GM19035 (cell line): ENCODE results near the gene FAAP20.
A peak's percentile ranks its signal among the peaks of the same experiment; 100 is the strongest.

Experiments used
- ATAC-seq: cut with Tn5 transposase; IDR thresholded peaks from one replicate; pipeline ENCODE4 v1.9.1; 2021; ENCODE audit not compliant: unreplicated experiment

The FAAP20 gene

GRCh38 chr1:2197707-2198165 lies 3.2 kb upstream of the FAAP20 start:
- no peak for ATAC-seq

DNA sequence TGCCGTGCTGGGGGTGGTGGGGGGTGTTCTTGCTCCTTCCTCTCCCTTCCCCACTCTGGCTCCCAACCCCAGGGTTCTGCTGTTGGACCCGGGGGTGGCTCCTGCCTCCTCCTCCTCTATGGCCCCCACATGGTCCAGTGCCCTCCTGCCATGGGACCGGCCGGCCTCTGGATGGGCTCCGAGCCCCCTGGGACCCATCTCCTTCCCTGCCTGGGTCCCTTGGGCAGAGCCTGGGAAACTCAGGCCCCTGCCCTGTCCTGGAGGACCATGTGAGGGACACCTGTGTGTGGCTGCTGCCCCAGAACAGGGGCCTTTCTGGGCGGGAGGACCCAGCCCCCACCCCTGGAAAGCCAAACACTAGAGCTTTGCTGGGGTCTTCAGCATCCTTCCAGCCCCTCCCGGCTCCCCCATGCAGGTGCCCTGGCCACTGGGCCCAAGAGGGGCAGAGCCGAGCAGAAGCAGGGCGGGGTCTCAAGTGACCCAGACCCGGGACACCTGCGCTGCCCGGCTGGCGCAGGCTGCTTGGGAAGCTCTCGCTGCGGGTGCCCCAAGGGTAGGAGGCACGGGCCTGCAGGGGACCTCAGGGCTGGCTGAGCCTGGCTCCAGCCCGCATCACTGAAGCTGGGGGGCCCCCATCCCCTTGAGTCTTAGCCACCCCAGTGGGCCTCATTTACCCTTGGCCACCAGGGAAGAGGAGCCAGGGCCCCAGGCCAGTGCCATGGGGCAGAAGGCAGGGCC lies 2.5 kb upstream of the FAAP20 start:
- no peak for ATAC-seq

GRCh38 chr1:2195785-2196184 lies 1.2 kb upstream of the FAAP20 start:
- ATAC-seq: no peak

DNA sequence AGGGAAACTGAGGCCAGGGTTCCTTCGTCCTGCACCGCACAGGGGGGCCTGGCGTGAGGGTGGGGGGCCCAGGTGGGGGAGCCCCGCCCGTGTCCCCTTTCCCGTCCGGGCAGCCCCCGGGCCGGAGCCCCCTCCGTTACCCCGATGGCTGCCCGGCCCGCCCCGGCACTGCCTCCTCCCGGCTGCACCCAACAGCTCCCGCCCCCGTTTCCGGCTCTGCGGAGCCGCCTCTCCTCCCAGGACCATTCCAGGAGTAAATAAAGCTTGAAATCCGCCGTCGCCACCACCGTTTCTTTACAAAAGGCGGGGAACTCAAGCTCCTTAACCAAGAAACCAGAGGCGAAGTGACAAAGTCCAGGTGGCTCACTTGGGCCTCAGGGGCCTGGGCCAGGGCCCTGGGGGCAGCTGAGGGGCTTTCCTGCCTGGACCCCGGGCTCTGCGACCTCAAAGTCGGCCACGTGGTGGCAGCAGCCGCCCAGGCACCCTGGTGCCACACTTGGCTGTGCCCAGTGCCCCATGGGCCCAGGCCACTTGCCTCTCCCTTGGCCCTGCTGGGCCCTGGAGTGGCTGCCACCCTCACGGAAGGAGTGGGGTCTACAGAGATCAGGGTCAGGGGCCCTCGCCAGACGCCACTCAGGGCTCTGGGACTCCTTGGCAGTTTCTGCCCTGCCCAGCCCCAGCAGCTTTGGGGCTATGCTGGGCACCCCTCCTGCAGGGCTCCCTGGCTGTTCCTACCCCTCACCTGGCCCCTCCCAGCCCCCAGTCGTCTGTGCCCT lies 514 bp upstream of the FAAP20 start:
- ATAC-seq: peak; percentile 64

- no peak for ATAC-seq
These were observed 874 bp downstream of the FAAP20 start for GRCh38 chr1:2193514-2194281.

GRCh38 chr1:2192031-2192995 lies 2.3 kb downstream of the FAAP20 start:
- ATAC-seq: no peak

DNA sequence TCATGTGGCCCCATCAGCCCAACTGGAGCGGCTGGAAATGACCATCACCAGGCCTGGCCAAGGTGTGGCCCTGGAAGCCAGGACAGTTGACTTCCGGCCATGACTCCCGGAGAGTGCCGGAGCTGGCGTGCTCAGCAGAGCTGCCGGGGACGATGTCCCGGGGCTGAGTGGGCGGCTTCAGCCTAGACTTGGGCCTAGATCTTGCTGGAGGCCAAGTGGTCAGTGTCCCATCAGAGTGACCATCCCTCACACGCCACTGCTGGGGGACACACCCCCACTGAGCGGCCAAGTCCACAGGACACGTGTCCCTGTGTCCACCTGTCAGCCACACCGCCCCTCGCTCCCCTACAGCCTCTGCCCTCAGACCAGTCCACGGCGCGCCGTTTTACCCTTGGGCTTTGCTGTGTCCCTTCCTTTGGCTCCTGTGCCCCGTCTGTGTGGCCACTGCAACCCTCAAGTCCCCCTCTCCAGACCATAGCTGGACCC lies 4.0 kb downstream of the FAAP20 start:
- no peak for ATAC-seq

- ATAC-seq: peak; percentile 78
These were observed 4.8 kb downstream of the FAAP20 start for GRCh38 chr1:2189459-2190425.

- no peak for ATAC-seq
These were observed 6.2 kb downstream of the FAAP20 start for GRCh38 chr1:2188336-2188735.

DNA sequence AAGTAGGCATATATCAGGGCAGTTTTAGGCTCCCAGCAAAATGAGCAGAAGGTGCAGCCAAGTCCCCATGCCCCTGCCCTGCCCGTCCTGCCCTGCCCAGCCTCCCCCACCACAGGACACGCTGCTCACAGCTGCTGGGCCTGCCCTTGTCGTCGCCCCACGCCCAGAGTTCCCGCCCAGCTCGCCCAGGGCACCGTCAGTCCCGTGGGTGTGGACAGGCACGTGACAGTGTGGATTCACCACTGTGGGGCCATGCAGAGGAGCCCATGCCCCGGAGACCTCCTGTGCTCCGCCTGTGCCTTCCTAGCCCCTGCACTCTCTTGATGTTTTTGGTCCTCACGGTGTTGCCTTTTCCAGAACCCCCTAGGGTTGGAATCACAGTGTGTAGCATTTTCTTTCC lies 7.0 kb downstream of the FAAP20 start:
- ATAC-seq: no peak

DNA sequence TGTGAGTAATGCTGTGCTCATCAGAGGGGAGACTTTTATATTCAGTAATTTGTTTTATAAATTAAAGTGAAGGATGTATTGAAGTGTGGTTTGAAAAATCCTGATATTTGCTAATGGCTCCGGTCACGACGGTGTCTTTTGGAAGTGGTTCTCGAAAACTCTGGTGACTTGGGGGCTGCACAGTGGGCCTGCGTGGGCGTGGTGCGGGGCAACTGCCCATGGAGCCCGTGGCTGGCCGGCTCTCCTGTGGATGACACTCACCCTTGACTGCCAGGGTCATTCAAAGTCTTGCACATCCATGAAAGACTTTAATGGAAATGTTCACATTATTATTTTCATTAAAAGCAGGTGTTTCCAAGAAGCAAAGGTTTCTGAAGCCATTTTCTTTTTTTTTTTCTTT lies 7.7 kb downstream of the FAAP20 start:
- ATAC-seq: no peak

GRCh38 chr1:2185880-2186855 lies 8.4 kb downstream of the FAAP20 start:
- no peak for ATAC-seq

DNA sequence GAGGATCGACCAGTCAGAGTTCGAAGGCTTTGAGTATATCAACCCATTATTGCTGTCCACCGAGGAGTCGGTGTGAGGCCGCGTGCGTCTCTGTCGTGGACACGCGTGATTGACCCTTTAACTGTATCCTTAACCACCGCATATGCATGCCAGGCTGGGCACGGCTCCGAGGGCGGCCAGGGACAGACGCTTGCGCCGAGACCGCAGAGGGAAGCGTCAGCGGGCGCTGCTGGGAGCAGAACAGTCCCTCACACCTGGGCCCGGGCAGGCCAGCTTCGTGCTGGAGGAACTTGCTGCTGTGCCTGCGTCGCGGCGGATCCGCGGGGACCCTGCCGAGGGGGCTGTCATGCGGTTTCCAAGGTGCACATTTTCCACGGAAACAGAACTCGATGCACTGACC lies 9.6 kb downstream of the FAAP20 start:
- ATAC-seq: no peak

DNA sequence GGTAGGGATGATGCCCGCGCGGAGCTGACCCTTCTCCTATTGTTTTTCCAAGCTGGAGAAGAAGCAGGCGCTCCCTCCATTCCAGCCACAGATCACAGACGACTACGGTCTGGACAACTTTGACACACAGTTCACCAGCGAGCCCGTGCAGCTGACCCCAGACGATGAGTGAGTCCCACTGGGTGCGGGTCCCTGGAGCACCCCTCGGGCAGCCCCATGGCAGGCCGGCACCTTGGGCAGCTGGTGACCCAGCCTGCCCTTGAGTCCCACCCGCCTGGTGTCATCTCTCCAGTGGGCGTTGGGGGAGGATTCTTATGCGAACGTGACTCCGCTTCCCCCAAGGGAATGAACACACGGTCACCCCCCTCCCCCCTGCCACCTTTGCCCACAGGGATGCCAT lies 10.0 kb downstream of the FAAP20 start:
- ATAC-seq: no peak

GRCh38 chr1:2183937-2184334 lies 10.6 kb downstream of the FAAP20 start:
- no peak for ATAC-seq

GRCh38 chr1:2182376-2182775 lies 12.2 kb downstream of the FAAP20 start:
- ATAC-seq: no peak

GRCh38 chr1:2181752-2182151 lies 12.8 kb downstream of the FAAP20 start:
- no peak for ATAC-seq

GRCh38 chr1:2181271-2181670 lies 13.3 kb downstream of the FAAP20 start:
- no peak for ATAC-seq
